H1 (cell line): ENCODE data around the gene MPPED2. TPM values are rescaled to one million over a fixed set of nuclear protein-coding genes. Genes with fewer than 3 reads are reported as not detected.

Experiments used
- CTCF ChIA-PET: fragments of 300-600 bp; sonication (Branson Sonifier 250); formaldehyde crosslinking; loops from one replicate; lab custom pipeline; 2021; ENCODE audit not compliant: partially characterized antibody; lab: Charles Lee
- POLR2A ChIA-PET: fragments of 300-600 bp; sonication (Branson Sonifier 250); formaldehyde crosslinking; loops from one replicate; lab custom pipeline; 2021; ENCODE audit warnings: inconsistent platforms; ENCODE audit not compliant: partially characterized antibody; lab: Charles Lee
- DNase-seq, 2 experiments: peaks; one replicate each; pipeline versions ENCODE4 v3.0.0 to v3.0.0-alpha.2; 2010 to 2022; ENCODE audit warnings: low spot score in 2 of 2, low read depth in 1 of 2, mixed read lengths in 1 of 2
- FAIRE-seq: peaks from 2 replicates; lab custom pipeline; 2011; peaks lifted over from hg19 to GRCh38; lab: Jason Lieb, UNC
- H2AFZ ChIP-seq: 2 replicates; pipeline ENCODE4 v1.8.1; 2012; ENCODE audit warnings: low read length, inconsistent platforms
- H2AK5ac ChIP-seq: 2 replicates; pipeline ENCODE4 v1.6.1; 2013; ENCODE audit warnings: low read depth, low read length
- H2BK120ac ChIP-seq: replicated peaks from 2 replicates; pipeline ENCODE3; 2013; ENCODE audit warnings: low read depth, low read length, inconsistent platforms
- H2BK12ac ChIP-seq: 2 replicates; pipeline ENCODE4 v1.6.1; 2013; ENCODE audit warnings: low read depth, low read length
- H2BK15ac ChIP-seq: 2 replicates; pipeline ENCODE4 v1.6.1; 2013; ENCODE audit warnings: low read length
- H2BK20ac ChIP-seq: 2 replicates; pipeline ENCODE4 v1.6.1; 2013; ENCODE audit warnings: low read length
- H2BK5ac ChIP-seq: 2 replicates; pipeline ENCODE4 v1.6.1; 2013; ENCODE audit warnings: low read depth, low read length
- H3K14ac ChIP-seq: 2 replicates; pipeline ENCODE4 v1.6.1; 2013; ENCODE audit warnings: inconsistent platforms; ENCODE audit not compliant: insufficient read length
- H3K18ac ChIP-seq: 2 replicates; pipeline ENCODE4 v1.6.1; 2013; ENCODE audit warnings: low read length; ENCODE audit errors: extremely low read depth
- H3K23ac ChIP-seq: 2 replicates; pipeline ENCODE4 v1.6.1; 2013; ENCODE audit warnings: inconsistent platforms; ENCODE audit not compliant: insufficient read length
- H3K23me2 ChIP-seq: 2 replicates; pipeline ENCODE4 v1.6.1; 2013; ENCODE audit warnings: low read depth, low read length
- H3K27ac ChIP-seq: 2 replicates; pipeline ENCODE4 v1.6.1; 2011; ENCODE audit warnings: low read depth, low read length, inconsistent platforms
- H3K27me3 ChIP-seq, 4 experiments: replicated peaks in 1 of 4; 1 replicate in 1 of 4; 2 replicates in 3 of 4; pipeline versions ENCODE4 v1.6.1 to v1.8.1; 2011 to 2013; ENCODE audit warnings: low read length in 3 of 4, mild to moderate bottlenecking in 3 of 4, inconsistent platforms in 2 of 4, mixed read lengths in 2 of 4, moderate library complexity in 1 of 4; ENCODE audit not compliant: control insufficient read depth in 3 of 4, insufficient read depth in 3 of 4; ENCODE audit errors: extremely low read depth in 1 of 4
- H3K36me3 ChIP-seq, 4 experiments: 2 replicates each; pipeline versions ENCODE4 v1.6.1 to v1.8.1; 2011 to 2013; ENCODE audit warnings: mild to moderate bottlenecking in 4 of 4, low read length in 3 of 4, moderate library complexity in 2 of 4, control low read depth in 1 of 4, inconsistent platforms in 1 of 4; ENCODE audit not compliant: insufficient read depth in 4 of 4, control insufficient read depth in 2 of 4
- H3K4ac ChIP-seq: replicated peaks from 2 replicates; pipeline ENCODE3; 2013; ENCODE audit warnings: low read length, low read depth, mixed read lengths, inconsistent platforms; ENCODE audit not compliant: insufficient read length
- H3K4me1 ChIP-seq, 4 experiments: replicated peaks in 1 of 4; 1 replicate in 1 of 4; 2 replicates in 3 of 4; pipeline versions ENCODE4 v1.6.1 to v1.8.1; 2011 to 2013; ENCODE audit warnings: low read length in 3 of 4, inconsistent platforms in 2 of 4, mixed read lengths in 1 of 4; ENCODE audit not compliant: insufficient read depth in 4 of 4, control insufficient read depth in 3 of 4
- H3K4me2 ChIP-seq, 2 experiments: 2 replicates each; pipeline versions ENCODE4 v1.6.1 to v1.8.1; 2011 to 2013; ENCODE audit warnings: low read depth in 2 of 2, low read length in 2 of 2, control low read depth in 1 of 2, inconsistent platforms in 1 of 2, mild to moderate bottlenecking in 1 of 2; ENCODE audit not compliant: insufficient read depth in 1 of 2
- H3K4me3 ChIP-seq, 4 experiments: fragments of 200-600, 300-600 bp in 1 of 4; sonication (generic), shearing (Covaris generic), sonication (Bioruptor Twin) in 1 of 4; 2 replicates each; pipeline versions ENCODE4 v1.5.1 to v1.8.1; 2011 to 2016; ENCODE audit warnings: low read length in 4 of 4, low read depth in 3 of 4, control low read depth in 2 of 4, inconsistent platforms in 2 of 4, mild to moderate bottlenecking in 2 of 4, mixed read lengths in 1 of 4, moderate library complexity in 1 of 4; ENCODE audit not compliant: insufficient read depth in 2 of 4; ENCODE audit errors: extremely low read depth in 1 of 4
- H3K56ac ChIP-seq: replicated peaks from 2 replicates; pipeline ENCODE3; 2013; ENCODE audit warnings: low read depth, mild to moderate bottlenecking, mixed read lengths, low read length, inconsistent platforms; ENCODE audit not compliant: insufficient read length
- H3K79me1 ChIP-seq: 2 replicates; pipeline ENCODE4 v1.6.1; 2013; ENCODE audit warnings: low read depth, low read length, control low read depth
- H3K79me2 ChIP-seq, 2 experiments: 2 replicates each; pipeline versions ENCODE4 v1.6.1 to v1.8.1; 2012 to 2013; ENCODE audit warnings: low read length in 2 of 2, mild to moderate bottlenecking in 2 of 2, inconsistent platforms in 1 of 2; ENCODE audit not compliant: insufficient read depth in 2 of 2, control insufficient read depth in 1 of 2
- H3K9ac ChIP-seq, 4 experiments: replicated peaks in 1 of 4; 1 replicate in 1 of 4; 2 replicates in 3 of 4; pipeline versions ENCODE4 v1.6.1 to v1.8.1; 2011 to 2013; ENCODE audit warnings: low read depth in 3 of 4, low read length in 3 of 4, control low read depth in 2 of 4, mild to moderate bottlenecking in 2 of 4, moderate library complexity in 2 of 4, inconsistent platforms in 1 of 4; ENCODE audit errors: extremely low read depth in 1 of 4
- H3K9me3 ChIP-seq, 2 experiments: 2 replicates each; pipeline versions ENCODE4 v1.6.1 to v1.8.1; 2012 to 2013; ENCODE audit warnings: mild to moderate bottlenecking in 2 of 2, moderate library complexity in 2 of 2, control low read depth in 1 of 2, inconsistent platforms in 1 of 2, low read depth in 1 of 2, low read length in 1 of 2, mixed read lengths in 1 of 2; ENCODE audit not compliant: insufficient read depth in 2 of 2
- H4K20me1 ChIP-seq, 2 experiments: replicated peaks in 1 of 2; 2 replicates each; pipeline versions ENCODE3 to v1.8.1; 2011 to 2013; ENCODE audit warnings: inconsistent platforms in 2 of 2, low read length in 2 of 2, mild to moderate bottlenecking in 1 of 2; ENCODE audit not compliant: insufficient read depth in 2 of 2, control insufficient read depth in 1 of 2
- H4K5ac ChIP-seq: 2 replicates; pipeline ENCODE4 v1.6.1; 2013; ENCODE audit warnings: low read length, low read depth, mixed read lengths, inconsistent platforms; ENCODE audit not compliant: insufficient read length
- H4K8ac ChIP-seq: 2 replicates; pipeline ENCODE4 v1.8.0; 2013; ENCODE audit warnings: mild to moderate bottlenecking, moderate library complexity, low read length, inconsistent platforms; ENCODE audit not compliant: insufficient read depth; ENCODE audit errors: extremely low read depth
- H4K91ac ChIP-seq: replicated peaks from 2 replicates; pipeline ENCODE3; 2013; ENCODE audit warnings: low read length, mixed read lengths, inconsistent platforms; ENCODE audit not compliant: insufficient read length
- ASH2L ChIP-seq: fragments of 200-600, 300-600 bp; sonication (generic); IDR thresholded peaks from one replicate; pipeline ENCODE4 v1.7.1; 2017; ENCODE audit warnings: low read length
- BRCA1 ChIP-seq: IDR thresholded peaks from 2 replicates; pipeline ENCODE4 v1.6.1; 2012; ENCODE audit warnings: low read depth, low read length, improper control_type of control experiment
- CBX8 ChIP-seq: fragments of 300-800, 300-1000 bp; sonication (generic); IDR thresholded peaks from 2 replicates; pipeline ENCODE4 v1.7.1; 2016; ENCODE audit warnings: low read depth, low read length, borderline replicate concordance
- CEBPB ChIP-seq: IDR thresholded peaks from 2 replicates; pipeline ENCODE4 v1.6.1; 2012; ENCODE audit warnings: low read depth, low read length
- CTBP2 ChIP-seq: IDR thresholded peaks from 2 replicates; pipeline ENCODE4 v1.7.0; 2011; ENCODE audit warnings: borderline replicate concordance, mild to moderate bottlenecking, moderate library complexity, mixed read lengths, low read length; ENCODE audit not compliant: insufficient read depth, insufficient read length
- CTCF ChIP-seq, 3 experiments: IDR thresholded peaks; 1 replicate in 2 of 3; 2 replicates in 1 of 3; pipeline versions ENCODE4 v1.5.1 to v1.6.1; 2011; ENCODE audit warnings: low read length in 3 of 3, mild to moderate bottlenecking in 3 of 3, inconsistent platforms in 2 of 3, low read depth in 1 of 3, moderate library complexity in 1 of 3; ENCODE audit not compliant: insufficient read depth in 1 of 3; ENCODE audit errors: control extremely low read depth in 1 of 3
- KDM1A ChIP-seq: fragments of 200-600, 300-600 bp; sonication (generic); IDR thresholded peaks from 2 replicates; pipeline ENCODE4 v1.7.1; 2016; ENCODE audit warnings: mild to moderate bottlenecking, low read length, borderline replicate concordance
- MAFK ChIP-seq: IDR thresholded peaks from 2 replicates; pipeline ENCODE4 v1.6.1; 2012; ENCODE audit warnings: low read depth, mild to moderate bottlenecking, improper control_type of control experiment, low read length
- NRF1 ChIP-seq: IDR thresholded peaks from 2 replicates; pipeline ENCODE4 v1.6.1; 2011; ENCODE audit warnings: mild to moderate bottlenecking, low read depth, low read length, improper control_type of control experiment
- RAD21 ChIP-seq, 2 experiments: IDR thresholded peaks in 1 of 2; conservative IDR thresholded peaks in 1 of 2; 2 replicates each; pipeline ENCODE4 v1.6.1; 2011; ENCODE audit warnings: low read depth in 2 of 2, low read length in 2 of 2, improper control_type of control experiment in 1 of 2, inconsistent platforms in 1 of 2, mild to moderate bottlenecking in 1 of 2, moderate library complexity in 1 of 2
- RFX5 ChIP-seq: IDR thresholded peaks from 2 replicates; pipeline ENCODE4 v1.6.1; 2011; ENCODE audit warnings: low read depth, low read length, improper control_type of control experiment, borderline replicate concordance
- TAF1 ChIP-seq: IDR thresholded peaks from 2 replicates; pipeline ENCODE4 v1.6.1; 2011; ENCODE audit warnings: mild to moderate bottlenecking, low read depth, low read length
- TBP ChIP-seq: IDR thresholded peaks from 2 replicates; pipeline ENCODE4 v1.6.1; 2011; ENCODE audit warnings: low read depth, low read length, improper control_type of control experiment
- polyA plus RNA-seq, 7 experiments: library from polyadenylated mRNA; depleted of rRNA in 3 of 7; stranded (reverse) in 5 of 7; unstranded in 2 of 7; fragments of >200 nt in 5 of 7; fragments of 200-250 nt in 2 of 7; gene quantifications; 1 replicate in 5 of 7; 2 replicates in 1 of 7; 4 replicates in 1 of 7; pipeline versions ENCODE4 v1.2.1 to v1.2.3, GENCODE V29; 2011 to 2013; ENCODE audit warnings: missing spikeins in 2 of 7, mixed read lengths in 2 of 7
- total RNA-seq: library from RNA; stranded (reverse); fragmentation: NEBNext Ultra II Directional; extraction: Animal tissue kit (Norgen Biotek cat#: 25700); gene quantifications from 2 replicates; pipeline ENCODE4 v1.2.1, GENCODE V29; 2021

The MPPED2 gene
- total and polyA plus RNA-seq, 2 of the 8 experiments (the other 6 are each of a cell fraction or from before 2014, with no cell fraction given): 1.3 to 3.5 TPM

DNA sequence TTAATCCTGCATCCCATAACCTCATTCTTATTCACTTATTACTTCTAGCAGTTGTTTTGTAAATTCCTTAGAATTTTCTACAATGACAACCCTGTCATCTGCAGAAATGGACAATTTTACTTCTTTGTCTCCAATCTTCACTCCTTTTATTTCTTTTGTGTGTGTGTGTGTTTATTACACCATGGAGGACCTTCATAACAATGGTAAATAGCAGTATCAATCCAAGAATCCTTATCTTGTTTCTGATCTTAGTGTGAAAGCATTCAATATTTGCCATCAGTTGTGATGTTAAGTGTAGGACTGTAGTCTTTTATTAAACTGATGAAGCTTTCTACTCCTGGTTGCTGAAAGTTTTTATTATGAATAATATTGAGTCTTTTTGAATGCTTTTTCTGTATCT lies 109.1 kb downstream of the MPPED2 start:
- H3K36me3 ChIP-seq: no peaks in the 10 kb centered on the region
- no peak overlapping the region for H2BK20ac ChIP-seq
- H2AK5ac ChIP-seq: no peak overlapping the region
- no peak overlapping the region for H4K8ac ChIP-seq
- H4K91ac ChIP-seq: no peak overlapping the region
- no peak overlapping the region for H3K4me3 ChIP-seq
- H3K9me3 ChIP-seq: no peaks in the 10 kb centered on the region
- FAIRE-seq: no peak
- H3K27ac ChIP-seq: no peak overlapping the region
- CTCF ChIA-PET: interaction anchor here (0.5 to 0.6 kb wide), 2 partner anchors 94 to 438 kb away, joined by 3 read pairs; no protein-coding TSS in a partner anchor
- no peak overlapping the region for H3K18ac ChIP-seq
- no peaks in the 10 kb centered on the region for H3K27me3 ChIP-seq
- H3K56ac ChIP-seq: no peak overlapping the region
- no peak overlapping the region for H2BK12ac ChIP-seq
- no peaks in the 10 kb centered on the region for H3K23me2 ChIP-seq
- no peak overlapping the region for H3K9ac ChIP-seq
- no peak overlapping the region for H2BK5ac ChIP-seq
- no peak overlapping the region for H3K14ac ChIP-seq
- POLR2A ChIA-PET: no interaction called here
- H3K79me1 ChIP-seq: no peaks in the 10 kb centered on the region
- peaks cover 4 to 20% (median 14%) of the 10 kb centered on the region in 4 experiments; a peak in 5 of 7 replicates for H3K4me1 ChIP-seq
- no peak overlapping the region for H2BK120ac ChIP-seq
- H3K79me2 ChIP-seq: no peaks in the 10 kb centered on the region
- no peak overlapping the region for H3K4ac ChIP-seq
- no peak overlapping the region for H3K23ac ChIP-seq
- H2AFZ ChIP-seq: no peak overlapping the region
- H3K4me2 ChIP-seq: no peak overlapping the region
- no peak overlapping the region for H4K5ac ChIP-seq
- no peak for DNase-seq
- no peak overlapping the region for H2BK15ac ChIP-seq
- no peaks in the 10 kb centered on the region for H4K20me1 ChIP-seq
- no peak for TF ChIP-seq RFX5
- no peak for TF ChIP-seq CTCF (IDR thresholded peaks at IDR 0.05; ENCODE audit: control extremely low read depth in 1 of 3, insufficient read depth in 1 of 3, low read depth in 1 of 3, low read length in 3 of 3)
- no peak for TF ChIP-seq MAFK
- no peak for TF ChIP-seq CBX8
- no peak for TF ChIP-seq NRF1
- no peak for TF ChIP-seq KDM1A
- no peak for TF ChIP-seq ASH2L
- no peak for TF ChIP-seq TBP
- no peak for TF ChIP-seq CEBPB
- no peak for TF ChIP-seq TAF1
- no peak for TF ChIP-seq RAD21 (IDR thresholded peaks at IDR 0.05 in 1 of 2, conservative IDR thresholded peaks at IDR 0.05 in 1 of 2; ENCODE audit: low read depth in 2 of 2, low read length in 2 of 2)
- TF ChIP-seq CTBP2: no peak
- TF ChIP-seq BRCA1: no peak
